GM23248 (cell line): ENCODE measurements around the gene CTSD. TPM values are rescaled to one million over a fixed set of nuclear protein-coding genes. Genes with fewer than 3 reads are reported as not detected.
A peak's percentile ranks its signal among the peaks of the same experiment; 100 is the strongest.

Source experiments
- DNase-seq: peaks from one replicate; pipeline ENCODE4 v3.0.0-alpha.2; 2015
- H2AFZ ChIP-seq: fragments of 200-600 bp; sonication (generic); 2 replicates; pipeline ENCODE4 v1.6.1; 2016; ENCODE audit warnings: antibody characterized with exemption
- H3F3A ChIP-seq: fragments of 200-600 bp; sonication (generic); 2 replicates; pipeline ENCODE4 v1.6.1; 2016; ENCODE audit warnings: mild to moderate bottlenecking, antibody characterized with exemption, mixed run types; ENCODE audit not compliant: insufficient read depth
- H3K27ac ChIP-seq: fragments of 200-600 bp; sonication (generic); 2 replicates; pipeline ENCODE4 v1.5.1; 2016; ENCODE audit warnings: mild to moderate bottlenecking
- H3K27me3 ChIP-seq: fragments of 200-600 bp; sonication (generic); replicated peaks from 2 replicates; pipeline ENCODE4 v1.6.1; 2016; ENCODE audit warnings: mild to moderate bottlenecking; ENCODE audit not compliant: insufficient read depth
- H3K36me3 ChIP-seq: fragments of 200-600 bp; sonication (generic); 2 replicates; pipeline ENCODE4 v1.6.1; 2016; ENCODE audit warnings: low read depth, mild to moderate bottlenecking
- H3K4me1 ChIP-seq: fragments of 200-600 bp; sonication (generic); 2 replicates; pipeline ENCODE4 v1.6.1; 2016; ENCODE audit warnings: mild to moderate bottlenecking; ENCODE audit not compliant: insufficient read depth
- H3K4me2 ChIP-seq: fragments of 200-600 bp; sonication (generic); one replicate; pipeline ENCODE4 v1.6.1; 2016; ENCODE audit warnings: mild to moderate bottlenecking; ENCODE audit not compliant: unreplicated experiment
- H3K4me3 ChIP-seq: fragments of 200-600 bp; sonication (generic); 2 replicates; pipeline ENCODE4 v1.5.1; 2016; ENCODE audit warnings: mild to moderate bottlenecking
- H3K79me2 ChIP-seq: fragments of 200-600 bp; sonication (generic); 2 replicates; pipeline ENCODE4 v1.6.1; 2016; ENCODE audit warnings: mild to moderate bottlenecking; ENCODE audit not compliant: insufficient read depth
- H3K9ac ChIP-seq: fragments of 200-600 bp; sonication (generic); 2 replicates; pipeline ENCODE4 v1.6.1; 2016; ENCODE audit warnings: mild to moderate bottlenecking
- H3K9me2 ChIP-seq: fragments of 200-600 bp; sonication (generic); 2 replicates; pipeline ENCODE4 v1.6.1; 2016; ENCODE audit warnings: mixed run types, mild to moderate bottlenecking, moderate library complexity; ENCODE audit not compliant: insufficient read depth
- H3K9me3 ChIP-seq: fragments of 200-600 bp; sonication (generic); one replicate; pipeline ENCODE4 v1.6.1; 2017; ENCODE audit warnings: low read depth
- H4K20me1 ChIP-seq: fragments of 200-600 bp; sonication (generic); 2 replicates; pipeline ENCODE4 v1.6.0; 2016; ENCODE audit not compliant: insufficient read depth
- EZH2 ChIP-seq: fragments of 200-600 bp; sonication (generic); IDR thresholded peaks from 2 replicates; pipeline ENCODE4 v1.6.1; 2018; ENCODE audit warnings: antibody characterized with exemption, mild to moderate bottlenecking; ENCODE audit not compliant: insufficient read depth, poor library complexity, severe bottlenecking
- EZH2phosphoT487 ChIP-seq: fragments of 200-600 bp; sonication (generic); IDR thresholded peaks from 2 replicates; pipeline ENCODE4 v1.6.1; 2018; ENCODE audit warnings: antibody characterized with exemption, moderate library complexity, mild to moderate bottlenecking, low read depth; ENCODE audit not compliant: insufficient read depth
- WGBS, 2 experiments: methylation state at CpG; one replicate each; pipeline ENCODE4 v1.1.6; 2015 to 2017; ENCODE audit warnings: low lambda C conversion rate in 2 of 2, low coverage in 1 of 2; ENCODE audit errors: missing lambda C conversion rate in 2 of 2; 5-methylcytosine and 5-hydroxymethylcytosine counted together
- in situ Hi-C: fragments of 300-500 bp; cut with MboI; formaldehyde crosslinking; loops from 2 replicates; pipeline ENCODE4 v1.15.0; 2020
- polyA plus RNA-seq: library from polyadenylated mRNA; unstranded; fragments of >200 nt; fragmentation: Nextera tagmentation; extraction: Ambion mirVana; gene quantifications from 2 replicates; pipeline ENCODE4 v1.2.1, GENCODE V29; 2016
- total RNA-seq: library from RNA; depleted of rRNA; stranded (reverse); fragments of >200 nt; shearing (Covaris generic); gene quantifications from 2 replicates; pipeline ENCODE4 v1.2.3, GENCODE V29; 2014

Gene CTSD
- total and polyA plus RNA-seq, 2 experiments from 2014 or later = 305 to 321 TPM

GRCh38 chr11:1749395-1750351 lies 14.1 kb downstream of the CTSD start:
- Histone ChIP-seq H3K9me3 (no peaks in the 10 kb centered on the region), H3K36me3 (no peaks in the 10 kb centered on the region), H3K9me2 (no peaks in the 10 kb centered on the region), H3K79me2 (no peaks in the 10 kb centered on the region), H3K4me3 (peak overlapping the region; percentile 70), H3K9ac (peak overlapping the region; percentile 74), H2AFZ (no peak overlapping the region), H3K27ac (peak overlapping the region; percentile 93), H3K4me1 (peaks cover 21% of the 10 kb centered on the region), H3F3A (peaks cover 10% of the 10 kb centered on the region), H3K27me3 (no peaks in the 10 kb centered on the region), H3K4me2 (peak overlapping the region; percentile 89), H4K20me1 (no peaks in the 10 kb centered on the region)
- 13 to 16% methylated on average over 17 to 25 of the region's 25 CpGs for WGBS, 2 experiments
- in situ Hi-C loops = no loop called here
- DNase-seq = peak; percentile 98
- TF ChIP-seq EZH2 (no peak), EZH2phosphoT487 (no peak)

- H3K9me3 ChIP-seq = no peaks in the 10 kb centered on the region
- no peak for TF ChIP-seq EZH2phosphoT487
- no peak for TF ChIP-seq EZH2
- H3K36me3 ChIP-seq = no peaks in the 10 kb centered on the region
- no peaks in the 10 kb centered on the region for H4K20me1 ChIP-seq
- H3F3A ChIP-seq = peaks cover 10% of the 10 kb centered on the region
- no peaks in the 10 kb centered on the region for H3K79me2 ChIP-seq
- 2 to 5% methylated on average over 48 to 58 of the region's 84 CpGs for WGBS, 2 experiments
- in situ Hi-C loops = no loop called here
- peaks cover 21% of the 10 kb centered on the region for H3K4me1 ChIP-seq
- no peak overlapping the region for H3K27ac ChIP-seq
- H2AFZ ChIP-seq = no peak overlapping the region
- H3K4me3 ChIP-seq = peak overlapping the region; percentile 70
- peak overlapping the region; percentile 69 for H3K9ac ChIP-seq
- no peaks in the 10 kb centered on the region for H3K27me3 ChIP-seq
- no peaks in the 10 kb centered on the region for H3K9me2 ChIP-seq
- peak; percentile 79 for DNase-seq
- peak overlapping the region; percentile 89 for H3K4me2 ChIP-seq
Observed at GRCh38 chr11:1748636-1749394, 14.9 kb downstream of the CTSD start.

- Histone ChIP-seq H3K27ac (no peak overlapping the region), H3K79me2 (no peaks in the 10 kb centered on the region), H3K9me2 (no peaks in the 10 kb centered on the region), H3K9me3 (no peaks in the 10 kb centered on the region), H3K4me2 (peak overlapping the region; percentile 89), H2AFZ (no peak overlapping the region), H3K4me1 (peaks cover 21% of the 10 kb centered on the region), H4K20me1 (no peaks in the 10 kb centered on the region), H3K36me3 (no peaks in the 10 kb centered on the region), H3K4me3 (peak overlapping the region; percentile 70), H3F3A (peaks cover 10% of the 10 kb centered on the region), H3K9ac (peak overlapping the region; percentile 69), H3K27me3 (no peaks in the 10 kb centered on the region)
- WGBS, 2 experiments = 19 to 36% methylated on average over 57 to 62 of the region's 72 CpGs
- no peak for TF ChIP-seq EZH2
- no peak for TF ChIP-seq EZH2phosphoT487
- in situ Hi-C loops = no loop called here
- peak; percentile 59 for DNase-seq
Observed at GRCh38 chr11:1747753-1748635, 15.7 kb downstream of the CTSD start.
